GM21737 (cell line): ENCODE measurements around the gene PYDC2.

ENCODE experiments used
- ATAC-seq: cut with Tn5 transposase; IDR thresholded peaks from one replicate; pipeline ENCODE4 v1.9.1; 2021; ENCODE audit warnings: mild to moderate bottlenecking, moderate library complexity; ENCODE audit not compliant: unreplicated experiment

Gene PYDC2

DNA sequence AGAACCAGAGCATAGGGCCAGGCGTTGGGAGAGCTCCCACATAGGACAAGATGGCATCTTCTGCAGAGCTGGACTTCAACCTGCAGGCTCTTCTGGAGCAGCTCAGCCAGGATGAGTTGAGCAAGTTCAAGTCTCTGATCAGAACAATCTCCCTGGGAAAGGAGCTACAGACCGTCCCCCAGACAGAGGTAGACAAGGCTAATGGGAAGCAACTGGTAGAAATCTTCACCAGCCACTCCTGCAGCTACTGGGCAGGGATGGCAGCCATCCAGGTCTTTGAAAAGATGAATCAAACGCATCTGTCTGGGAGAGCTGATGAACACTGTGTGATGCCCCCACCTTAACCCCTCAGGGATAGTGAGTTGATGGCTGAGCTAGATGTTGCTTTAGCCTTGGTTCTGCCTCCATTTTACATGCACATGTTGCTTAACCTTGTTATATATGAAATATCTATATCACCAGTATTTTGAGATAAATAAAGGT lies at the start of gene PYDC2:
PYDC2 (plus strand) TSS at position 51 of the 483 bp plus-strand sequence; CDS start at position 51, 0 bp downstream.
- no peak for ATAC-seq

DNA sequence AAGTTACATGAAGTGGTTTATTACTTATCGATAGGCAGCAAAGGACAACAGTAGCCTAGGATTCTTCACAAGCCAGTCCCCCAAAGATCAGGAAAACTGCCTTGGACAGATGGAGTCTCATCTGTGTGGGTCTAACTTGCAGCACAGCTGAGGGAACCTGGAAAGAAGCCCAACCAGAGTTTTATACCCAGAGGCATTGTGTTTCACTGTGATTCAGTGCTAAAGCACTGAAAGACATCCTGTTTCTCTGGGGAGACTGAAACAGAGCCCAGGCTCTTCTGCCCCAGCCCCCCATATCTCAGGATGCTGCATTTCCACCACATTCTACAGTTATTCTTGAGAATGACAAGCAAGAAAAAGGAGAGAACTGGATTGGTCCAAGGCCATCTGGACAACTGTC lies 48.2 kb upstream of the PYDC2 start:
- no peak for ATAC-seq

DNA sequence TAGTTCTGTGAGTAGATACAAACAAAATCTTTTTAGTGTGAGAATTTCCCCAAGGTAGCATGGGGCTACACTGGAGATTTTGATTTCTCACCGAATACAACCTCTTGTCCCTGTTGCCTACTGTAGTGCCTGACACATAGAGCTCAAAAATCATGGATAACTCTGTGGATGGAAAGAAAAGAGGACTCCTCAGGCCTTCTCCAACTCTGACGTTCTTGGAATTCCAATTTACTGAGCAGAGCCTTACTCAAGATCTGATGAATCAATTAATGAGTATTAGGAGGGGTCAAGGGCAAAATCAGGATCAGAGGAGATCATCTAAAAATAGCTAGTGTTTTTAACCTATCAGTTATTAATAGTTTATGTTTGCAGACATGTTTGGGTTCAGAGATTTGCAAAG lies 46.7 kb upstream of the PYDC2 start:
- ATAC-seq = no peak

GRCh38 chr3:191414732-191415131 lies 46.2 kb upstream of the PYDC2 start:
- ATAC-seq = no peak

GRCh38 chr3:191415566-191415965 lies 45.4 kb upstream of the PYDC2 start:
- ATAC-seq = no peak

DNA sequence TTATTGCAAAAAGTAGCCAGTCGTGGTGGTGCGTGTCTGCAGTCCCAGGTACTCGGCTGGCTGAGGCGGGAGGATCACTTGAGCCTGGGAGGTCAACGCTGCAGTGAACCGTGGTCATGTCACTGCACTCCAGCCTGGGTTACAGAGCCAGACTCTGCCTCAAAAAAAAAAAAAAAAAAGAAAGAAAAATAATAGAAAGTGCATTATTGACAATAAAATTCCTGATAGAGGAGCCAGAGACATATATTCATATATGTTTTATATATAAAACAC lies 43.6 kb upstream of the PYDC2 start:
- ATAC-seq = no peak

GRCh38 chr3:191420771-191421170 lies 40.2 kb upstream of the PYDC2 start:
- no peak for ATAC-seq

GRCh38 chr3:191424881-191425280 lies 36.1 kb upstream of the PYDC2 start:
- no peak for ATAC-seq

DNA sequence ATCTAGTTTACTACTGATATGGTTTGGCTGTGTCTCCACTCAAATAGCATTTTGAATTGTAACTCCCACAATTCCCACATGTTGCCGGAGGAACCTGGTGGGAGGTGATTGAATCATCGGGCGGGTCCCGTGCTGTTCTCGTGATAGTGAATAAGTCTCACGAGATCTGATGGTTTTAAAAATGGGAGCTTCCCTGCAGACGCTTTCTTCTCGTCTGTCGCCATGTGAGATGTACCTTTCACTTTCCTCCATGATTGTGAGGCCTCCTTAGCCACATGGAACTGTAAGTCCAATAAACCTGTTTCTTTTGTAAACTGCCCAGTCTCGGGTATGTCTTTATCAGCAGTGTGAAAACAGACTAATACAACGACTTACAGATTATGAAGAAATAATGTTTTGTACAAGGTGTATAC lies 35.6 kb upstream of the PYDC2 start:
- ATAC-seq = no peak

DNA sequence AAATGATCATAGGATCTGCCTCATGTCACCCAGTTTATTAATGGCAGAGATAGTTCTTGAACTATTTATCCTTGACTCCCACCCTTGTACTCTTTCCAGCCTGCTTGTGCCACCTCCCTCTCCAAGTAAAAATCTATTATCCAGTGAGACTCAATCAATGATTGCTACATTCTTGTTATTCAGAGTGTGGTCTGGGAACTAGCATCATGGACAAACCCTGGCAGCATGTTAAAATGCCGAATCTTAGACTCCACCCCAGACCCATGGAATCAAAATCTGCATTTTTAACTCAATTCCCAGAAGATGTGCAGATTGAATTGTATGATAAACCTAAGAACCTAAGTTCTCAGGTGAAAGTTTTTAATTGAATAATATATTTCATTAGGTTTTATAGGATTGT lies 34.7 kb upstream of the PYDC2 start:
- no peak for ATAC-seq

- no peak for ATAC-seq
These were observed 32.8 kb upstream of the PYDC2 start for GRCh38 chr3:191428177-191428576.

GRCh38 chr3:191430103-191430502 lies 30.9 kb upstream of the PYDC2 start:
- no peak for ATAC-seq

DNA sequence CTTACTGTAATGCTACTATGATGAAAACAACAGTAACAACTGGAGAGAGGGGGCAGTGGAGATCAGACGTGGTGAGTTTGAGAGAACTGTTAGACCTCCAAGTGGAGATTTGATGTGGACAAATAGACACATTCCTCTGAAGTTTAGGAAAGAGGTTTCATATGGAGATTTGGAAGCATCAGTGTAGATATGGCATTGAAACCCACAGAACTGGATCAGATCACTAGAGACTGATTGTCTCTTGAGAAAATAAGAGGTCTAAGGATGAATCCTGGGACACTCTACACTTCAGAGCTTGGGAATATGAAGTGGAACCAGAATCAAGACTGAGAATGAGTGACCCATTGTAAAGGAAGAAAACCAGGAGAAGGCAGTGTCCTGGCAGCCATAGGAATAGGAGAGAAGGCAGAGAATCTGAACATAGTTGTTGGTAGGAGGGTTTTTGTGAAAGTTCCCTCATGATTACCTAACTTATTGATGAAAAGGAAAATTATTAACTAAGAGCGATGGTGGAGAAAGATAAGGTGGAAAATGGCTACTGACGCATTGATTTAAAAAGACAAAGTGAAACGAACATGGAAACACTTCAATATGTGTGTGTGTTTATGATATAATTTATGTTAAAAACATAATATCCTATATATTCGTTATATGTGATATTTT lies 29.7 kb upstream of the PYDC2 start:
- no peak for ATAC-seq

- ATAC-seq = no peak
These were observed 28.8 kb upstream of the PYDC2 start for GRCh38 chr3:191432162-191432561.

GRCh38 chr3:191434024-191434423 lies 26.9 kb upstream of the PYDC2 start:
- no peak for ATAC-seq

GRCh38 chr3:191435981-191436380 lies 25.0 kb upstream of the PYDC2 start:
- ATAC-seq = no peak

DNA sequence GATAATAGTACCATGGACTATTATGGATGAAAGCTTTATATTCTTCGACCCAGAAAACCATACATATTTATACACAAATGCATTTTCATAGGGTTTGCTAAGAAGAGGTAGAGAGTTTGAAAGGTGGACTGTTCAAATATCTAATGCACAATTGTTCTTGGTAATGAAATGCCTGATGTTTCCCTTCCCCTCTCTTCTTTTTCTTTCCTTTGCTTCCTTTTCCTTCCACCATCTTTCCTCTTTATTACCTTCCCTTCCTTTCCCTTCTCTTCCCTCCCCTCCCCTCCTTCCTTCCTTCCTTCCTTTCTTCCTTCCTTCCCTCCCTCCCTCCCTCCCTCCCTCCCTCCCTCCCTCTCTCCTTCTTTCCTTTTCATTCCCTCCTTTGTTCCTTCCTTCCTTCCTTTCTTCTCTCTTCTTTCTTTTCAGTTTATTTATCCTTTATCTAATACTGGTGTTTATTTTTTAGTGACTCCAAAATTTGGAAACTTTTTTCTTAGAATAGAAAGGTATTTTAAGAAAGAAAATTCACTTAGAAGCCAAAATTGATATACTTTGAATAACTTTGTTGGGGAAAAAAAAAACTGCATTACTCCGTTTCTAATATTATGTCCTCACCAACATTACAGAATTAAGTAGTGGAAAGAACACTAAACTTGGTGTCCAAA lies 22.7 kb upstream of the PYDC2 start:
- no peak for ATAC-seq

GRCh38 chr3:191440532-191440931 lies 20.4 kb upstream of the PYDC2 start:
- ATAC-seq = no peak

DNA sequence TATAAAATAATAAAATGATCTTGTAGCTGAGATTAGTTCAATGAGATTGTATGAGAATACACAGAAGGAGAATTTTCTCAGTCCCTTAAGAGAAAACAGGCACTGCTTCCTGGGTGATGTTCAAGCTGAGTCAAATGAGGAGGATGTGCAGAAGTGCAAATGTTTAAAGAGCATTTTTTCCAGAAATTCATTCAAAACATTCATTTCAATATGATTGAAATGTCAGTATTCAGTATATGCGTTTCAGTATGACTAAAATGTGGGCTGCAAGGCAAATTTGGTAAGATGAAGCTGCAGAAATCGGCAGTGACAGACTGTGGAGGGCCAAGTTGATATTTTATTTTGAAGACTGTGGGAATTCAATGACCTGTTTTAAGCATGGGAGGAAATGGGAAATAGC lies 19.3 kb upstream of the PYDC2 start:
- ATAC-seq = no peak

DNA sequence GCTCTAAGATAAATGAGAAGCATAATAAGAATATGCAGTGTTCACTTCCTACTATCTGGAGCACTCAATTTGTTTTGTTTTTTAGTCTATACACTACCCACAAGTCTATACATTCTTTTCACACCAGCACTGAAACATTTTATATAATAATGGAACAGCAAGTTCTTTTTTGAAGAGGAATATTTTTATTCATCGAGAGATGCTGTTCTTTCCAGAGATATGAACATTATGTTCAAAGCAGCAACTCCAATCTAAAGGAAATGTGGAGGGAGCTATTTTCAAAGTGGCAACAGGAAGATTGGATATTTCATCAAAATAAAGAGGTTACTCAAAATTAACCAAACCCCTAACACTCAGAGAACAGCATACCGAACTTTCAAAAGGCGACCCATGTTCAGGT lies 16.4 kb upstream of the PYDC2 start:
- ATAC-seq = no peak

- ATAC-seq = no peak
These were observed 11.7 kb upstream of the PYDC2 start for GRCh38 chr3:191449256-191449655.

DNA sequence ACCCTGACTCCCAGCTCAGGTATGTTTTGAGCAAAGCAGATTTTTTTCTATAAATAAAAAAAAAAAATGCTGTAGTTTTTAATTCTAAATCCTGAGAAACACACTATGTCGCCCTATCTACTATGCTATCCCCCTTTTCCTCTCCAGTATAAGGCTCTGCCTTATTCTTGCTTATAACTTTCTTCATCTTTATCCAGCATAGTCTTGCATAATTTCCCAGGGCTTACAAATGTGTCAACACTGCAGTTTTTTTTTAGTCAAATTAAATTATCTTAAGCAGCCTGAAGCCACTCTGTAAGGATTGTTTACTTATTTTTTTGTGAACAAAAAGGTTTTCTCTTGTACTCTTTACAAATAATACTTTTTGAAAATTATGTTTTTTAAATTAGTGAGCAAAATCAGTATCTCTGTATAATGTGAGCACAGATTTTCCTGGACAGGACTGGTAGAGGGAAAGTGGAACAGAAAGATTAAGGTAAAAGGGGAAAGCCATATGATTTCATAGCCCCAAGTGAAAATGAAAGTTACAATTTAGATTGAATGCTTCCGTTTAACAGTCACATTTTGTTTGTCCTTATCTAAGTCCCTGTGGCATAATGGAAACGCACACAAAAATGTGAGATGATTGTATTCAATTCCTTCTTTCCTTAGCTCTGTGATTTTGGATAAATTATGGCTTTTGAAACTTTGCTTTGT lies 5.6 kb upstream of the PYDC2 start:
- ATAC-seq = peak; percentile 80
